SK-N-SH treated with all-trans-retinoic acid at 6 μM for 48 hours (cell line): ENCODE results near the gene ATP6V0E1.

Source experiments
- CREB5 ChIP-seq: fragments of 250-450 bp; sonication (Bioruptor Pico); IDR thresholded peaks from 2 replicates; pipeline ENCODE4 v1.5.1; 2020; ENCODE audit warnings: low read depth, mild to moderate bottlenecking, moderate library complexity
- SNAI2 ChIP-seq: fragments of 250-450 bp; sonication (Bioruptor Pico); IDR thresholded peaks from 2 replicates; pipeline ENCODE4 v1.5.0; 2020; ENCODE audit warnings: mild to moderate bottlenecking, moderate library complexity
- TOX ChIP-seq: fragments of 250-450 bp; sonication (Bioruptor Pico); IDR thresholded peaks from 2 replicates; pipeline ENCODE4 v1.8.0; 2021; ENCODE audit warnings: mild to moderate bottlenecking, moderate library complexity, borderline replicate concordance
- TSHZ2 ChIP-seq: fragments of 250-450 bp; sonication (Bioruptor Pico); IDR thresholded peaks from 2 replicates; pipeline ENCODE4 v1.5.0; 2020; ENCODE audit warnings: mild to moderate bottlenecking, moderate library complexity
- ZNF8 ChIP-seq: fragments of 450-650 bp; formaldehyde crosslinking; IDR thresholded peaks from 2 replicates; pipeline ENCODE4 v1.5.0; 2020; ENCODE audit warnings: mild to moderate bottlenecking, moderate library complexity
- TF ChIP-seq, protein P1 (sequence below): fragments of 250-450 bp; sonication (Bioruptor Pico); IDR thresholded peaks from 2 replicates; pipeline ENCODE4 v1.8.0; 2020; ENCODE audit warnings: mild to moderate bottlenecking, moderate library complexity, borderline replicate concordance

GRCh38 chr5:172953776-172954675 is 29.5 kb upstream of the ATP6V0E1 start:
- no peak for TF ChIP-seq ZNF8 (CRISPR knock-in tag)
- TF ChIP-seq SNAI2 (CRISPR knock-in tag) = no peak
- TF ChIP-seq, protein P1, sequence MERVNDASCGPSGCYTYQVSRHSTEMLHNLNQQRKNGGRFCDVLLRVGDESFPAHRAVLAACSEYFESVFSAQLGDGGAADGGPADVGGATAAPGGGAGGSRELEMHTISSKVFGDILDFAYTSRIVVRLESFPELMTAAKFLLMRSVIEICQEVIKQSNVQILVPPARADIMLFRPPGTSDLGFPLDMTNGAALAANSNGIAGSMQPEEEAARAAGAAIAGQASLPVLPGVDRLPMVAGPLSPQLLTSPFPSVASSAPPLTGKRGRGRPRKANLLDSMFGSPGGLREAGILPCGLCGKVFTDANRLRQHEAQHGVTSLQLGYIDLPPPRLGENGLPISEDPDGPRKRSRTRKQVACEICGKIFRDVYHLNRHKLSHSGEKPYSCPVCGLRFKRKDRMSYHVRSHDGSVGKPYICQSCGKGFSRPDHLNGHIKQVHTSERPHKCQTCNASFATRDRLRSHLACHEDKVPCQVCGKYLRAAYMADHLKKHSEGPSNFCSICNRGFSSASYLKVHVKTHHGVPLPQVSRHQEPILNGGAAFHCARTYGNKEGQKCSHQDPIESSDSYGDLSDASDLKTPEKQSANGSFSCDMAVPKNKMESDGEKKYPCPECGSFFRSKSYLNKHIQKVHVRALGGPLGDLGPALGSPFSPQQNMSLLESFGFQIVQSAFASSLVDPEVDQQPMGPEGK (CRISPR knock-in tag) = no peak
- TF ChIP-seq CREB5 (CRISPR knock-in tag) = no peak
- no peak for TF ChIP-seq TOX (CRISPR knock-in tag)
- no peak for TF ChIP-seq TSHZ2 (CRISPR knock-in tag)
